Naive thymus-derived CD8-positive, alpha-beta T cell (primary cell): ENCODE data around the gene SNX20. TPM values are rescaled to one million over a fixed set of nuclear protein-coding genes. Genes with fewer than 3 reads are reported as not detected.

Source experiments
- ATAC-seq, 2 donors: fragments of 150-1000 bp; cut with Tn5 transposase in 1 of 2; sonication (Bioruptor Pico), chemical (Tn5 transposase) in 1 of 2; 1 replicate in 1 of 2; 2 replicates in 1 of 2; pipeline ENCODE4 v1.10.0; 2021; ENCODE audit warnings: mild to moderate bottlenecking in 2 of 2, moderate library complexity in 2 of 2
- POLR2A ChIA-PET: fragments of 350-600 bp; sonication (Branson Sonifier 250); formaldehyde crosslinking; loops from one replicate; lab custom pipeline; 2021; ENCODE audit warnings: antibody characterized with exemption; lab: Charles Lee
- DNase-seq, 10 donors: peaks; one replicate each; pipeline versions ENCODE4 v3.0.0 to v3.0.0-alpha.2; 2020 to 2022
- H3K27ac Mint-ChIP-seq, 10 donors: one replicate each; pipeline ENCODE4 v1.8.0; 2020 to 2022; ENCODE audit warnings: mild to moderate bottlenecking in 10 of 10, mixed read lengths in 10 of 10, moderate library complexity in 4 of 10, inconsistent platforms in 1 of 10
- H3K27me3 Mint-ChIP-seq, 5 donors: one replicate each; pipeline ENCODE4 v1.8.0; 2021 to 2022; ENCODE audit warnings: mixed read lengths in 5 of 5
- H3K36me3 Mint-ChIP-seq, 3 donors: one replicate each; pipeline ENCODE4 v1.8.0; 2020 to 2022; ENCODE audit warnings: mixed read lengths in 3 of 3, mild to moderate bottlenecking in 2 of 3, inconsistent platforms in 1 of 3
- H3K4me1 Mint-ChIP-seq, 4 donors: one replicate each; pipeline ENCODE4 v1.8.0; 2021 to 2022; ENCODE audit warnings: mixed read lengths in 4 of 4
- H3K4me3 Mint-ChIP-seq, 10 donors: one replicate each; pipeline ENCODE4 v1.8.0; 2020 to 2022; ENCODE audit warnings: mild to moderate bottlenecking in 10 of 10, mixed read lengths in 10 of 10, moderate library complexity in 6 of 10, inconsistent platforms in 1 of 10
- H3K9me3 Mint-ChIP-seq, 9 donors: one replicate each; pipeline ENCODE4 v1.8.0; 2020 to 2022; ENCODE audit warnings: mixed read lengths in 9 of 9, mild to moderate bottlenecking in 3 of 9, inconsistent platforms in 1 of 9, moderate library complexity in 1 of 9
- polyA plus RNA-seq, 3 donors: library from polyadenylated mRNA; unstranded; fragments of 300-500 nt; fragmentation: Illumina TruSeq; gene quantifications; one replicate each; pipeline ENCODE4 v1.2.3, GENCODE V29; 2021
- total RNA-seq, 8 experiments: library from RNA in 2 of 8; stranded (reverse) in 2 of 8; gene quantifications; one replicate each; pipeline ENCODE4 v1.2.3 and lab custom pipeline; 2021 to 2026

Gene SNX20
- total and polyA plus RNA-seq, 5 experiments from 2014 or later: 31.1 to 50.4 (median 38.3) TPM

DNA sequence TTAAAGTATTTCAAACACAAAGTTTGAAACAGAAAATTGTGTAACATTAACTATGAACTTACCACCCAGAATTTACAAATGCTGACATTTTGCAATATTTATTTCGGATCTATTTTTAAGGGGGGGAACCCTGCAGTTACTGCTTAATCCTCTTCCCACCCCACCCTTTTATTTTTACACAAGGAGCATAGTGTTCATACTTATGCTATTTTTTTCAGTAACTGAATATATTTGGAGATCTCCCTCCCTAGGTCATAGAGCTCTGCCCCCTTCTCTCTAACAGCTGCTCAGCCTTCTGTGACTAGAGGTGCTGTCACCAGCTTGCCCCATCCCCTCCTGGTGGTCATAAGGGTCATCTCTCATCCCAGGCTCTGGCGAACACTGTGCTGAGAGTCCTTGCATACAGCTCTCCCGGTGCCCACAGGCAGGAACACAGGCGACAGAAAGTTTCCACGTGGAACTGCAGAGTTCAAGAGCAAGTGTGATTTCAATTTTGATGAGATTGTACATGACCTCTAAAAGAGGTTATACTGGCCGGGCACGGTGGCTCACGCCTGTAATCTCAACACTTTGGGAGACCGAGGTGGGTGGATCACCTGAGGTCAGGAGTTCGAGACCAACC, 44.2 kb downstream of the SNX20 start:
- Mint-ChIP-seq H3K27me3 (peaks cover 0 to 1% (median 0%) of the 10 kb centered on the region in 5 donors), H3K4me3 (no peak overlapping the region), H3K9me3 (no peaks in the 10 kb centered on the region), H3K27ac (peak overlapping the region in 3 of 10 donors; percentile 60 to 87 (median 63)), H3K4me1 (peaks cover 6 to 12% (median 10%) of the 10 kb centered on the region in 4 donors), H3K36me3 (peaks cover 4 to 13% (median 5%) of the 10 kb centered on the region in 3 donors)
- no peak for ATAC-seq
- no peak for DNase-seq
- POLR2A ChIA-PET: no interaction called here

DNA sequence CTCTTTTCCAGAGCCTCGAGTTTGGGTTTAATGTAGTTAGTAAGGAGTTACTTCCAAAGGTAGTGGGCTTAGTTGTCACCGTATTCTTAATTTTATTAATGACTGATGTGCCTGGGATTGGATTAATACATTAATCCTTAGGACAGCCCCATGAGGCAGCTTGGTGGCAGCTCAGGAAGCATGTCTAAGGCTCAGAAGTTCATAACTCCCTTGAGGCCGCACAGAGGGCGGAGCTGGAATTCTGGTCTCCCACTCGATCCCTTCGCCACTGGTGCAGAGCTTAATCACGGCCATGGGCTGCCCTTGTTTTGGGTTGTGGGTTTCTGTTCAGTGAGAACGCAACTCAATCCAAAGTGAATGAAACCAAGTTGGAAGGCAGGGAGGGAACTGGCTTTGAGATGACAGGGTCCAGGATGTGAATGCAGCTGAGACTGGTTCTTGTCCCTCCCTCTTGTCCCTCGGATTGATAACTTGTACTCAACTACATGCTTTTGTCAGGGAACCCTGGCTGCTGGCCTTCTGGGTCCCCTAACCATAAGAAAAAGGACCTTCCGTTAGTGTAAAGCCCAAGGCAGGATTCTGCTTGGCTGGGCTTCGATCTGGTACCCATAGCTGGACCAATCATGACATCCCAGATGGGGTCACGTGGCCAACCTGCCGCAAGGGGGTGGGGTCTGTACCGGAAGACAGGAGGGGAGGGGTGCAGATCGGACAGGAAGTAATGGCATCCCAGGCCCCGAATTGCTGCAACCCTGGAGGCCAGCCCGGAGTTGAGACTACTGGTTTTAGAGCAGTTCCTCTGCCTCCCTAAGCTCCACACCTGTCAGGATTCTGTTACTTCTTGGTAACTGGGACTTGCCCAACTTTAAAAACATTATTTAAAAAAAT, 45.4 kb downstream of the SNX20 start:
- DNase-seq (peak in 2 of 10 donors; percentile 12 to 24), ATAC-seq (peak in 1 of 2 donors; percentile 72)
- peaks cover 0 to 1% (median 0%) of the 10 kb centered on the region in 5 donors for H3K27me3 Mint-ChIP-seq
- POLR2A ChIA-PET: interaction anchor here (0.6 to 1.4 kb wide), 2 partner anchors 9 to 270 kb away, joined by 4 read pairs; no protein-coding TSS in a partner anchor
- peaks cover 5 to 12% (median 10%) of the 10 kb centered on the region in 4 donors for H3K4me1 Mint-ChIP-seq
- peaks cover 5 to 17% (median 7%) of the 10 kb centered on the region in 3 donors for H3K36me3 Mint-ChIP-seq
- H3K4me3 Mint-ChIP-seq: peak overlapping the region in 1 of 10 donors; percentile 43
- H3K9me3 Mint-ChIP-seq: no peaks in the 10 kb centered on the region
- peak overlapping the region in 2 of 10 donors; percentile 34 to 38 for H3K27ac Mint-ChIP-seq

DNA sequence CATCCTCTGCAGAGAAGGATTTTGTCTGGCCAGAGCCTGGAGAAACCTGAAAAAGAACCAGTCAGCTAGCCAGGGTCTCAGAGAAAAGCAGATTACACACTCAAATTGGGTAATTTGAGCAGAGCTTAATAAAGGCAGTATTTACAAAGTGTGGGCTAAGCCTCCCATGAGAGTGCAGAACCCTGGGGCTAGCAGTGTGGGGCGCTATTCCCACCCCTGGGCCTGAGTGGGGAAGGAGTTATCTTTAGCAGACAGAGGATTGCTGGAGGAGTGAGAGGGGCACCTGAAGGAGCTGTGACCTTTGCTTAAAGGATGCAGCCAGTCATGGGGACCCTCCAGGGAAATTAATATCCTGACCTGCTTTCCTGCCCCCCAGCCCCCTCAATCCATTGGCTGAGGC, 46.2 kb downstream of the SNX20 start:
- H3K27me3 Mint-ChIP-seq: peaks cover 0 to 1% (median 0%) of the 10 kb centered on the region in 5 donors
- ATAC-seq (no peak), DNase-seq (no peak)
- peak overlapping the region in 2 of 10 donors; percentile 52 to 59 for H3K27ac Mint-ChIP-seq
- H3K4me1 Mint-ChIP-seq: peaks cover 3 to 12% (median 10%) of the 10 kb centered on the region in 4 donors
- no peaks in the 10 kb centered on the region for H3K9me3 Mint-ChIP-seq
- POLR2A ChIA-PET: interaction anchor here (0.6 to 1.4 kb wide), 2 partner anchors 10 to 269 kb away, joined by 4 read pairs; no protein-coding TSS in a partner anchor
- H3K36me3 Mint-ChIP-seq: peaks cover 5 to 17% (median 7%) of the 10 kb centered on the region in 3 donors
- H3K4me3 Mint-ChIP-seq: no peak overlapping the region

DNA sequence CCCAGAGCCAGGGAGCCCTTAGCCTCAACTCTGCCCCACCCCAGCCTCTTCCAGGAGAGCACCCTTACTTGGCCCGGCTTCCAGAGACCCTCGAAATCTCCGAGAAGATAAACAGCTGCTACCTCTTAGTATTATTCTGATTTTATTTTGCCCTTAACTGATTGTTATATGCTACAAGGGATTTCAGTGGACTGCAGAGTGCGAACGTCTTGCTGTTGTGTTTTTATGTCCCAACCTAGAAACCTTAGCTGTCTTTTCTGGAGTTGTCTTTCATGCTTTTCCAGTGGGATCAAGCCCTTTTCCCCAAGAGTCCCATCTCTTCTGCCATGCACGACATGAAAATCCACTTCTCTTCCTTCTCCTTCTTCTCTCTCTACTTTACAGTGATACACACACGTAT, 47.0 kb downstream of the SNX20 start:
- Mint-ChIP-seq H3K9me3 (no peaks in the 10 kb centered on the region), H3K4me3 (no peak overlapping the region), H3K4me1 (peaks cover 2 to 12% (median 8%) of the 10 kb centered on the region in 4 donors), H3K27me3 (peaks cover 0 to 1% (median 0%) of the 10 kb centered on the region in 5 donors), H3K27ac (peak overlapping the region in 1 of 10 donors; percentile 59), H3K36me3 (peaks cover 5 to 17% (median 7%) of the 10 kb centered on the region in 3 donors)
- DNase-seq (no peak), ATAC-seq (no peak)
- POLR2A ChIA-PET: no interaction called here

DNA sequence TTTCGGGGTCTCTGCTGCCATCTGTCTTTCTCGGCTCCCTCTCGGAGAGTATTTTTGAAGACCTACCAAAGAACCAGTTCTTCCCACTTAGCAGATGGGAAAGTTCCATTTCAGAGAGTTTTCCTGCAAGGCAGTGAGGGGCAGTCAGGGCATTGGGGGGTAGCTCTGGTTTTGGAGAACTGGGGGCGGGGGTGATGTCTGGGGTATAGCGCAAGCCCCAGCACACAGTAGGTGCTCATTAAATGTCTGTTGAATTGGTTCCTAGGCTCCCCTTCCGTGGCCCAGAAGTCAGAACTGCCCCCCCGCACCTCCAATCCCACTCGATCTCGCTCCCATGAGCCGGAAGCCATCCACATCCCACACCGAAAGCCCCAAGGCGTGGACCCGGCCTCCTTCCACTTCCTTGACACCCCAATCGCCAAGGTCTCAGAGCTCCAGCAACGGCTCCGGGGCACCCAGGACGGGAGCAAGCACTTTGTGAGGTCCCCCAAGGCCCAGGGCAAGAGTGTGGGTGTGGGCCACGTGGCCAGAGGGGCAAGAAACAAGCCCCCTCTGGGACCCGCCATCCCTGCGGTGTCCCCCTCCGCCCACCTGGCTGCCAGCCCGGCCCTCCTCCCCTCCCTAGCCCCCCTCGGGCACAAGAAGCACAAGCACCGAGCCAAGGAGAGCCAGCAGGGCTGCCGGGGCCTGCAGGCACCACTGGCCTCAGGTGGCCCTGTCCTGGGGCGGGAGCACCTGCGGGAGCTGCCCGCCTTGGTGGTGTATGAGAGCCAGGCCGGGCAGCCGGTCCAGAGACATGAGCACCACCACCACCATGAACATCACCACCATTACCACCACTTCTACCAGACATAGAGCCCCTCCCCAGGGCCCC, 47.9 kb downstream of the SNX20 start:
- POLR2A ChIA-PET: no interaction called here
- no peaks in the 10 kb centered on the region for H3K9me3 Mint-ChIP-seq
- no peak for DNase-seq
- no peak overlapping the region for H3K27ac Mint-ChIP-seq
- peaks cover 0 to 1% (median 0%) of the 10 kb centered on the region in 5 donors for H3K27me3 Mint-ChIP-seq
- H3K4me1 Mint-ChIP-seq: peaks cover 2 to 12% (median 8%) of the 10 kb centered on the region in 4 donors
- no peak for ATAC-seq
- H3K36me3 Mint-ChIP-seq: peaks cover 5 to 17% (median 7%) of the 10 kb centered on the region in 3 donors
- H3K4me3 Mint-ChIP-seq: no peak overlapping the region

DNA sequence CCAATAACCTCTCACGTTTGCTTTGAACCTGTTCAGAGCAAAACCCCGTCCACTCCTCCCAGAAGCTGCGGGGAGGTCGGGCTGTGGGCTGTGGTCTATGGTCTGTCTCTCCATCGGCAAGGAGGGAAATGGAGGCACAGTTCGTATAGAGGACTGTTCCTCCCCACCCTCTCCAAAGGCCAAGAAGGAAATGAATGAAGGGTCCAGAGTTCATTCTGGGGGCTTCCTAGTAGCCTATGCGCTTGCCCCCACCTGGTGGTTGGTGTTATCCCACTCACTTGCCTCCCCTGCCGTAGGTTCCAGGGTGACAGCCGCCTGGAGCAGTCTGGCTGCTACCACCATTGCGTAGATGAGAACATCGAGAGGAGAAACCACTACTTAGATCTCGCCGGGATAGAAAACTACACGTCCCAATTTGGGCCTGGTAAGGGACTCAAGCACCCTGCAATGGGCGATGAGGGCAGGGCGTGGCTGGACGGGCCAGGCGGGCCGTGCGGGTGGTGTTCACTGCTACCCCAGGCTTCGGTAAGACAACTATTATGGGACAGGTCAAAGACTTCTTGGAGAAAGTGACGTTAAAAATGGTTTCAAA, 49.0 kb downstream of the SNX20 start:
- POLR2A ChIA-PET: no interaction called here
- Mint-ChIP-seq H3K4me3 (no peak overlapping the region), H3K4me1 (peaks cover 8 to 20% (median 17%) of the 10 kb centered on the region in 4 donors), H3K27me3 (peaks cover 0 to 1% (median 0%) of the 10 kb centered on the region in 5 donors), H3K36me3 (peaks cover 5 to 17% (median 7%) of the 10 kb centered on the region in 3 donors), H3K9me3 (no peaks in the 10 kb centered on the region), H3K27ac (peak overlapping the region in 1 of 10 donors; percentile 38)
- DNase-seq (no peak), ATAC-seq (no peak)

DNA sequence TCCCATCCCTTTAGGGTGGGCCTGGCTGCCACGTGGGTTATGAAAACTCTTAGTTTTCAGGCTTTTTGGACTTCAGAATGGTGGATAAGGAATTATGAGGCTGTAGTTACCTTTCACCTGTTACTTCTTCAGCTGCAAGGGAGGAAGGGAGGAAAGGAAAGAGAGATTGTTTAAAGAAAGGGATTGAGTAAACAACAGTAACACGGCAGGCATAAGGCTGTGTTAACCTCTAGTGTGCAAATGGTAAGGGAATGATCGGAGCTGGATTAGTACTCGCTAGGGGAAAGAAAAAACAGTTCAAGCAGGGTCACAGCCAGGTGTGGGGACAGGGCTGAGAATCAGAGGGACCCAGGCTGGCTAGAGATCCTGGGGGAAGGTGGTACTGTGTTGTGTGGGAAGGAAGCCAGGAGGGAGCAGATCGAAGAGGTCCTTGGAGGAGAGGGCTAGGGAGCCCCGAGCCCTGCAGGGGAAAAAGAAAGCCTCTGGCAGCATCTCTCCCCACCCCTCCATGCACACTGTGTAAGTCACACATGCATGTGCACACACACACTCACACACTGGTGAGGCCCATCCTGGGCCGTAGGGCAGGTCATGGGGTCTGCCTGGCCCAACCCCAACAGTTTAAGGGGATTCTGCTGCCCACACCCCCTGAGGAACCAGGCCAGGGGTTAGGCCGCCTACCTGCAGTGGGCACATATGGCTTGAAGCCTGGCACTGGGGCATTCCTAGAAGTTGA, 49.7 kb downstream of the SNX20 start:
- Mint-ChIP-seq H3K27ac (no peak overlapping the region), H3K36me3 (peaks cover 5 to 17% (median 7%) of the 10 kb centered on the region in 3 donors), H3K4me1 (peaks cover 13 to 23% (median 21%) of the 10 kb centered on the region in 4 donors), H3K4me3 (no peak overlapping the region), H3K27me3 (peaks cover 0 to 1% (median 0%) of the 10 kb centered on the region in 5 donors), H3K9me3 (no peaks in the 10 kb centered on the region)
- POLR2A ChIA-PET: interaction anchor here (0.5 kb wide), 1 partner anchor 37 kb away, joined by 3 read pairs; no protein-coding TSS in a partner anchor
- DNase-seq (no peak), ATAC-seq (no peak)

DNA sequence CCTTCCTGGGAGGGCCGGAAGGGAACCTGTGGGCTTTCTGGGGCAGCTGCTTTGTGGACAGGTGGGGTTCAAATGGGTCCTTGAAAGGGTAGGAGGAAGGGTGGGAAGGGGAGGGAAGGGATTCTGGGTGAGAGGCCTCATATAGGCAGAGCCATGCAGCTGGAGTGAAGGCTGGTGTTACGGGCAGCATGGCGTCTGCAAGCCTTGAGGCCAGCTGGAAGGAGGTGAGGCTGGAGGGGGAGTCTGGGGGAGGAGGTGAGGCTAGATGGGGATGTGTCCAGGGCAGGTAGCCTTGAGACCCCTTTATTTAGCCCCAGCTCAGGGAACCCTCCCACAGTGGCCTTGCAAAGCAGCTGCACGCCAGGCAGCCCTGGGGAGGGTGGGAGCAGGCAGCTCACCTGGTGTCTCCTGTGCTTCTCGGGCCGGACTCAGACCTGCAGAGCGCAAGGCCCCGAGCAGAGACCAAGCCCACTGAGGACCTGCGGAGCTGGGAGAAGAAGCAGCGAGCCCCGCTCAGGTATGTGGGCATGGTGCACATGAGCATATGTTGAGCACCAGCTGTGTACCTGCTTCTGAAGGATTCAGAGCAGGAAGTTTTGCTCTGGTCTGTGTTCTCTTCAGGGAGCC, 50.6 kb downstream of the SNX20 start:
- POLR2A ChIA-PET: interaction anchor here (0.5 kb wide), 1 partner anchor 36 kb away, joined by 3 read pairs; no protein-coding TSS in a partner anchor
- Mint-ChIP-seq H3K36me3 (peaks cover 5 to 17% (median 7%) of the 10 kb centered on the region in 3 donors), H3K4me1 (peaks cover 13 to 24% (median 22%) of the 10 kb centered on the region in 4 donors), H3K27ac (no peak overlapping the region), H3K9me3 (no peaks in the 10 kb centered on the region), H3K27me3 (peaks cover 0 to 1% (median 0%) of the 10 kb centered on the region in 5 donors), H3K4me3 (no peak overlapping the region)
- DNase-seq (no peak), ATAC-seq (no peak)

DNA sequence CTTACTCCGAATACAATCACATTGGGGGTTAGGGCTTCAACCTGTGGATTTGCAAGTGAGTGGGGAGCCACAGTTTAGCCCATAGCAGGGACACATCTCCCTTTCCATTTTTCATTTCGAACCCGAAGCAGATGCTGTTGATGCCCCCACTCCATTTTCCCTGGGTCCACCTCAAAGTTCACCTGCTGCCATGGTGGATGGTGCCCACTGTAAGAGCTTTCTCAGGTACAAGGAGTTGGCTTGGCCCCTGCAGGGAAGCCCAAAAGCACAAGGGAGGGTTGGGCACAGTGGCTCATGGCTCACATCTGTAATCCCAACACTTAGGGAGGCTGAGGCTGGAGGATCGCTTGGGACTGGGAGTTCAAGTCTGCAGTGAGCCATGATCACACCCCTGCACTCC, 51.8 kb downstream of the SNX20 start:
- no peak overlapping the region for H3K4me3 Mint-ChIP-seq
- peaks cover 0 to 1% (median 0%) of the 10 kb centered on the region in 5 donors for H3K27me3 Mint-ChIP-seq
- no peak for ATAC-seq
- POLR2A ChIA-PET: no interaction called here
- H3K9me3 Mint-ChIP-seq: no peaks in the 10 kb centered on the region
- peaks cover 3 to 16% (median 6%) of the 10 kb centered on the region in 3 donors for H3K36me3 Mint-ChIP-seq
- H3K27ac Mint-ChIP-seq: no peak overlapping the region
- DNase-seq: no peak
- peaks cover 14 to 34% (median 25%) of the 10 kb centered on the region in 4 donors for H3K4me1 Mint-ChIP-seq

DNA sequence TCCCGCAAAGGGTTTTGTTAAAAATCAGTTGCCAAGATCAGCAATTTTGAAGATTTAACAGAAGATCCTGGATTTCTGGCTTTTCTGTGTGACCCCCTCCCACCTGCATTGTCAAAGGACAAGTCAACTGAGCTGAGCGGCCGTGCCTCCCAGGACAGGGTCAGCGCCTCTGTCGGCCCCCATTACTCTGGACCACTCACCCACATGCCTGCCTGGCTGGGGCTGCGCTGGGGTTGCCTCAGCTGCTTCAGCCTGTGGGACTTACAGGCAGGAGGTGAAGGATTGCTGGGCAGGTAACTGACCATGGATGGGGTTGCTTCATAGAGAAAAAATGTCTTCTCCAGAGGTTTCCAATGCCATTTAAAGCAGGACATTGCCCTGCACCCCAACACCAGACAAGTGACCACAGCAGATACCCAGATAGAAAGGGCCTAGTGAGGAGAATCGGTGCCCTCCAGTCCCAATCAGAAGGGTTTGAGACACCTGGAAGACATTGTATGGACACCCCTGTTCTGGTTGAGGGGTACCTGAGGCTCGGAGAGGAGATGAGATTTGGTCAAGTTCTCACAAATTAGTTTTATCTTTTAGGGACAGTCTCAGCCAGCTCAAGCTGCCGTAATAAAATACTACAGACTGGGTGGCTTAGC, 52.8 kb downstream of the SNX20 start:
- peak overlapping the region in 1 of 10 donors; percentile 90 for H3K27ac Mint-ChIP-seq
- DNase-seq (no peak), ATAC-seq (no peak)
- H3K9me3 Mint-ChIP-seq: no peaks in the 10 kb centered on the region
- H3K4me1 Mint-ChIP-seq: peaks cover 19 to 45% (median 34%) of the 10 kb centered on the region in 4 donors
- peaks cover 0 to 10% (median 3%) of the 10 kb centered on the region in 3 donors for H3K36me3 Mint-ChIP-seq
- no peak overlapping the region for H3K4me3 Mint-ChIP-seq
- POLR2A ChIA-PET: interaction anchor here (0.8 to 1.5 kb wide), 3 partner anchors 25 to 106 kb away, joined by 3 read pairs; no protein-coding TSS in a partner anchor
- H3K27me3 Mint-ChIP-seq: peaks cover 0 to 1% (median 0%) of the 10 kb centered on the region in 5 donors
